Activated CD4-positive, alpha-beta T cell treated with anti-CD3 and anti-CD28 coated beads, Interleukin-2, Interleukin-4, amounts not matched to agents 100 ng/mL and 50 ng/mL, durations not matched to agents 16 hours and 8 hours (primary cell): ENCODE data around the gene RNASE7.
"Not testable (repeated sequence)": the region's sequence is repeated elsewhere in the genome, so short reads cannot be mapped to it uniquely, and the experiment has no call there.

ENCODE experiments used
- DNase-seq: peaks from one replicate; pipeline ENCODE4 v3.0.0-alpha.2; 2020; ENCODE audit warnings: low spot score

Gene RNASE7, protein sequence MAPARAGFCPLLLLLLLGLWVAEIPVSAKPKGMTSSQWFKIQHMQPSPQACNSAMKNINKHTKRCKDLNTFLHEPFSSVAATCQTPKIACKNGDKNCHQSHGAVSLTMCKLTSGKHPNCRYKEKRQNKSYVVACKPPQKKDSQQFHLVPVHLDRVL

DNA sequence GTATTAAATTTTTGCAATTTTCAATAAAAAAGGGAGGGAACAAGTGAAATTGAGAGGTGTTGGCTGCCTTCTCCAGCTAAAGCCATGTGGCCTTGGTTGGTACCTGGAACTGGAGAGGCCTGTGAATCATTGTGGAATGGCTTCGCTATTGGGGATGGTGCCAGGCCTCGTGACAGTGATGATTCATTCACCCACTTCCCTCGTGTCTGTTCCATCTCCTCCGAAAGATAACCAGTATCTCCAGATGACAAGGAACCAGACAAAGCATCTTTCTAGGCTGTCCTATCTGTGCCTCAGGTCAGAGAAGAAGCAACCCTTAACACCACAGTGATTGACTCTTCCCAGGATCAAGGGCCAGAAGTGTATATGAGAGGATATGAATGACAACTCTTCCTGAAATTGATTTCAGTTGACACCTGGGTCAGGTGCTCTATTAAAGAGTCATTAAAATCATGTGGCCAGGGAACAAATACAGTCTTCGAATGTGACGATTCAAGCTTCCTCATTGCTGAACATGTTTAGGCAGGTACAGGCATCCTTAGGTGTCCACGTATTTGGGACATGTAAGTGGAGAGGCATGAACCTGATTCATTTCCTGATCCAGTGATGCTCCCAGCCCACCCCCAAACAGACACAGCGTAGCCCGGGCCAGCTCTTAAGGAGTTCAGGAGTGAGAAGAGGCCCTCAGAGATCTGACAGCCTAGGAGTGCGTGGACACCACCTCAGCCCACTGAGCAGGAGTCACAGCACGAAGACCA is at the start of gene RNASE7:
Gene RNASE7, plus strand, starts transcription at position 687 of the 758 bp plus-strand sequence. CDS start 631 bp downstream, outside the sequence.
- DNase-seq = no peak

DNA sequence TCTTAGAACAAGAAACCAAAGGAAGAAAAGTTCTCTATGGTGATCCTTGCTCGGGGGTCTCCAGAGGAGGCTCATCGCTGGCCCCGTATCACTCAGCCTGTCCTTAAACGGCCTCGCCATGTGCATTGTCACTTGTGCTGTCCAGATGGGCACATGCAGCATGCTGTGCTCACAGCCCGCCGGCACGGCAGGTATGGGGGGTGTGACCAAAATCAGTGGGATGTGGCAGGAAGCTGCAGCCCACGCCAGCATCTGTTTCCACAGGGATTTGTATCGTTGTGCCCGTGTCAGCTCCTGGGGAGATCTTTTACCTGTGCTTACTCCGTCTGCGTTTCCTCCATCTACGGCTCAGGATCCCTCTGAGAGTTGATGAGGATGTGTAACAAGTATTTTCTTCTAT is 45.6 kb upstream of the RNASE7 start:
- no peak for DNase-seq

DNA sequence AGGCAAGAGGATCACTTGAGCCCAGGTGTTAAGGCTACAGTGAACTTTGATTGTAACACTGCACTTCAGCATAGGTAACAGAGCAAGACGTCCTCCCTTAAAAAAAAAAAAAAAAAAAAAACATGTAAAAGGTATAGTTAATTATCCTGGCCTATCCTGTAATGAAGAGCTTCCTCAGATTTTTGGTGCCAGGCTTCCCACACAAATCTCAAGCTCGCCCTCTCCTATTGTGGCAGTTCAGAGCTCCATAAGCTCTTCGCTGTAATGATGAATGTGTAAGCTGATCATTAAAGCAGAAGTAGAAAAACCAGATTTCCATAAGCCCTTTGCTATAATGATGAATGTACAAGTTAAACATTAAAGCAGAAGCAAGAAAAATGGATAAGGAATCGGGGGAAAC is 45.0 kb upstream of the RNASE7 start:
- no peak for DNase-seq

DNA sequence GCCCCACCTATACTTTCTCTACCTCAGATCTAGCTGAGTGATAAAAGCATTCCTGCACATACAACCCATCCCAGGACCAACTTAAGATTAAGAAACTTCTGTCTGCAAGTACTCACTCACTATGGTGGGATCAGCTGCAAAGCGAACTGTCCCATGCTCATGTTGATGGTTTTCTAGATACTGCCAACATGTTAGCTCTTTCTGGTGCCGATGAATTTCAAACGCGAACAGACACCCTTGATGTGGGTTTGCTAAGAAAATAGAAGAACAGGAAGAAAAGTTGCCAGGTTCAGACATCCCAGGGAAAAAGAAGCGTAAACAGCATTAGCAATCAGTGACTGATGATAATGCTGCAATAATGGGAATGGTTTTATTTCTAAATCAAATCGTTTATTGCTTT is 44.6 kb upstream of the RNASE7 start:
- DNase-seq = no peak

DNA sequence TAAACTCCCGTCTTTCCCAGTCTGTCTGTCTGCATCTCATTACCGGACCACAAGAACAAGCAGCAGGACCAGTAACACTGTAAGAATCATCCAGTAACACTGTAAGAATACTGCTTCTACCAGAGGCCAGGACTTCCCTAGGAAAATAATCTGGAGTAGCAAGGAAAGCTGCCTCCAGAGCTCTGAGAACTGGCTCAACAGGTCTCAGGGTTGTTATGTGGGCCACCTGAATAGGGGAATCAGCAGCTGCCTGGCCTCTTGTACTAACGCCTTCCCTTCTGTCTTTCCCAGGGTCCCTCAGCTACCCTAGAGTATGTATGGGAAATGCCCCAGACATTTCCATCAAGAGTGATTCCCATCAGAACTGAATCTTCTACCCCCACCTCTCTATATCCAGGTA is 44.0 kb upstream of the RNASE7 start:
- DNase-seq = no peak

DNA sequence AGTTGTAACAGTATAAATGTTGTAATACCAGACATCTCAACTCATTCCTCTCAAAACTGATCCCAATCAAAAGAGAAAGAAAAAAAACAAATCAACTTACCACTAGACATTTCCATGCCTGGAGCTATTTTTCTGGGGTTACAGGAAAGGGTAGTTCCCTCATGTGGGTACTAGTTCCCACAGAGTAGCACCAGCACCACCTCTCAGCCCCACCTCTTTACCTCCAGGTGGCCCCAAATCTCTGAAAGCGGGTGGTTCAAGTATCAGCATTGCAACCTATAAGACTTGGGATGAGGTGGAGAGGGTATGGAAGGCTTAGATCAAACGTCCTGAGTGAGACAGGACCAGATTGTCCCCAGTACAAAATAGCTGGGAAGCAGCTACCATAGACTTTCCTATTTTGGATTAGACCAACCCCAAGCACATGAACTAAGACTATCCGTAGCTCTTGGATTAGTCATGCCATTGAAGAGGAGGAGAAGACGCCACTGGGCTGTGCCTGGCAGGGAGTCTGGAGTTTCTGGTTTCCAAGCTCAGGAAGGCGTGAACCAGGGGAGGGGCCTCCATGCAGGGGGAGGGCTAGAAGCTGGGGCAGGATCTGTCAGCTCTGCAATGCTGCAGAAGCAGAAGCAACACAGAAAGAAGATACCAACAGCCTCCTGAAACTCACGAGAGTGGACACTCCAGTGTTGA is 43.3 kb upstream of the RNASE7 start, which contains the start of gene SLC39A2:
Gene SLC39A2, plus strand, starts transcription at position 620 of the 693 bp plus-strand sequence. CDS start 154 bp downstream, outside the sequence.
- no peak for DNase-seq

DNA sequence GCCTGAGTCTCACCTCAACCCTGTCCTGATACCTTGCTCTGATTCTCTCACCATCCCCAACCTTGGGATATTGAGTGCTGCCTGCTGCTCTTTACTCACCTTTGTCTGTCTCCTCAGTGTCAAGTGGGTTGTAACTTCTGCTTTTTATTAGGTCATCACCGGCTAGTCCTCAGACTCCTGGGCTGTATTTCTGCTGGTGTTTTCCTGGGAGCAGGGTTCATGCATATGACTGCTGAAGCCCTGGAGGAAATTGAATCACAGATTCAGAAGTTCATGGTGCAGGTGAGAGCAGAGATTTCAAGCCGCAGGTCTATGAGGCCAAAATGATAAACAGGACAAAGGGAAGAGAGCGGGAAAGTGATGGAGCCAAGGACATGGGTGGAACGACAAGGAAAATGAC is 42.6 kb upstream of the RNASE7 start:
- DNase-seq = no peak

DNA sequence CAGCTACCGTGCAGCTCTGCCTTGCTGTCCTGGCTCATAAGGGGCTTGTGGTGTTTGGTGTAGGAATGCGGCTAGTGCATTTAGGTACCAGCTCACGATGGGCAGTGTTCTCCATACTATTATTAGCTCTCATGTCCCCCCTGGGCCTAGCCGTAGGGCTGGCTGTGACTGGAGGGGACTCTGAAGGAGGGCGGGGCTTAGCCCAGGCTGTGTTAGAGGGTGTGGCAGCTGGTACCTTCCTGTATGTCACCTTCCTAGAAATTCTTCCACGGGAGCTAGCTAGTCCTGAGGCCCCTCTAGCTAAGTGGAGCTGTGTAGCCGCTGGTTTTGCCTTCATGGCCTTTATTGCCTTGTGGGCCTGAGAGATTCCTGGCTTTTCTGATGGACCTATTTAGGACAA is 40.9 kb upstream of the RNASE7 start:
- DNase-seq = no peak

DNA sequence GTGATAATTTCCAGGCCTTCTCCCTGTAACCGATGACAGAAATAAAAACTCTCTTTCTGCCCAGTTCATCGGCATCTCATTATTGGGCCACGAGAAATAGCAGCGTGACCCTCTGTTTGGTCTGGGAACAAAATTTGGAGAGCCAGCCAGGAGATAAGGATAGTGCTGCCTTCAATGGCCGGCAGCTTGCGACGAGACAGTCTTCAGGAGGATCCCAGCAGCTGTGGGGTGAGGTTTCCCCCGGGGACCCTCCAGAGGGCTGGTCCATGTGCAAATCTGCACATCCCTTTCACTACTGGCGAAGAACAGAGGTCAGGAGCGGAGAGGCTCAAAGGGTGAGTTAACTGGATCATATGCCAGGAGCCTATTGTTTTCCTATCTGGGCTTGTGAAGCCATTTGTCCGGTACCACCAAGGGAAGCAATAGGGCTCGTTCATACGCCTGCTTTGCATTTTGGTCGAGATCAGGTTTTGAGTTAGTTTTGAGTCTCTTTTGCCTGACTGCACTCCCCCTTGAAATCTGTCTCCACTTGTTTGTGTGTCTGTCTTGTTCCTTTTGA is 38.3 kb upstream of the RNASE7 start:
- no peak for DNase-seq

DNA sequence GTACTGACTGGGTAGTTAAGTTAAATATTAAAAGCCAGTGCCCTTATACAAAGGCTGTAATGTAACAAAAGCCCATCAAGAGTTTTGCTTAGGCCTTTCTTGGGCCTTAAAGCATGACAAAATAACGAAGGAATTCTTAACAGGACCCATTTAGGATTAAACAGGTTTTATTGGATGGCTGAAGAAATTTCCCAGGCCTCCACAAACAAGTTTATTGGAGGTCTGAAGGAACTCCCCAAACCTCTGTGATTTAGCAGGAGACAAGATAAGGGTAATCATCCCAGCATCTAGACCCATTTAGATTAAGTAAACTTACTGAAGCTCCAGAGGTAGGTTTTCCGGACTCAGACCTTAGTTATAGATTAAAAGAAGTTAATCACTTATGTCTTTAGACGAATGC is 32.4 kb upstream of the RNASE7 start:
- DNase-seq = not testable (repeated sequence)

DNA sequence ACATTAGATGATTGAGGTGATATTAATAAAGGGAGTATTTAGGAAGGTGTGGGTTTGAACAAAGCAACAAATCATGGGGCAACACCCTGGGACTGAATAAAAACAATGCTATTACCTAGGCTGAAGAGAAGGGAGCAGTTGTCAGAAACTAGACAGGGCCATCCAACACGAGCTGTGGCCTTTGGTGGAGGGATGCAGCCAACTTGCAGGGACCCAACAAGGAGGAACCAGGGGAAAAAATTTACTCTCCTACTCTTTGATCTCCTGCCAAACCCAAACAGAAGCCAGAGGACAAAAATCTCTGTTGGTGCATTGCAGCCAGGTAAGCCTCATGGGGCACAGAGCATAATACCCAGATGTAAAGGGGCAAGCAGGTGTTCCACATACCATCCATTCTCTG is 31.0 kb upstream of the RNASE7 start:
- DNase-seq = no peak

DNA sequence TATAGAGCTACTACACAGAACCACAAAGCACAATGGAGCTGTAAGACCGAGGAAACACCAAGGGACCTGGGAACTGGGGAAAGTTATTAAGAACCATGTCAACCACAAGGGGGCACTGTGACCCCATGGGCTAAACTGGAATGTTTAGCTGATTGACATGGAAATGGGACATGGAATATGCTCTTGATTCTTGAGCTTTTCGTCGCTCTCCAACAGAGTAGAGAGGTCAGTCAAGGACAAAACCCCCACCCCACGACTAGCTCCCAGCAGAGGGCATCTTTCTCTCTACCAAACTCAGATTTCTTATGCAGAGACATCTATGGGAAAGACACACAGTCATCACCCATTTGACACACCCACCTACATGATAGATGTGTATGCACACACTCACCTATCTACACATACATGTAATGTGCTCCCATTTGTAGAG is 27.4 kb upstream of the RNASE7 start:
- DNase-seq = peak; percentile 74

DNA sequence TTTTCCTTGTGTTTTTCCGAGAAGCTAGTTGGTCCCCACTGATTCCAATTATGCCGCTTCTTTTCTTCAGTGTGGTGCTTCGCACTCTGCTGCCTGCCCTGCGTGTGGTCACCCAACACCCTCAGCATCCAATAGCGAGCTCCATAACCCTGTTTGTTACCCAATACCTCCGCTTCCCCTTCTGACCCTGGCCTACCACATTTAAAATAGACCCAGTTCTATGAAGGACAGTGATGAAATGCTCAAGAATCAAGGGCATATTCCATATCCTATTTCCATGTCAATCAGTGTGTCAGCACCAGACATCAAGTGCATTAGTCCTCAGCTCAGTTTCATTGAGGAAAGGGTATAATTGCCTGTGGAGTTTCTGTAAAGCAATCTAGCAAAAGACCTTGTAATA is 26.9 kb upstream of the RNASE7 start:
- DNase-seq = no peak

DNA sequence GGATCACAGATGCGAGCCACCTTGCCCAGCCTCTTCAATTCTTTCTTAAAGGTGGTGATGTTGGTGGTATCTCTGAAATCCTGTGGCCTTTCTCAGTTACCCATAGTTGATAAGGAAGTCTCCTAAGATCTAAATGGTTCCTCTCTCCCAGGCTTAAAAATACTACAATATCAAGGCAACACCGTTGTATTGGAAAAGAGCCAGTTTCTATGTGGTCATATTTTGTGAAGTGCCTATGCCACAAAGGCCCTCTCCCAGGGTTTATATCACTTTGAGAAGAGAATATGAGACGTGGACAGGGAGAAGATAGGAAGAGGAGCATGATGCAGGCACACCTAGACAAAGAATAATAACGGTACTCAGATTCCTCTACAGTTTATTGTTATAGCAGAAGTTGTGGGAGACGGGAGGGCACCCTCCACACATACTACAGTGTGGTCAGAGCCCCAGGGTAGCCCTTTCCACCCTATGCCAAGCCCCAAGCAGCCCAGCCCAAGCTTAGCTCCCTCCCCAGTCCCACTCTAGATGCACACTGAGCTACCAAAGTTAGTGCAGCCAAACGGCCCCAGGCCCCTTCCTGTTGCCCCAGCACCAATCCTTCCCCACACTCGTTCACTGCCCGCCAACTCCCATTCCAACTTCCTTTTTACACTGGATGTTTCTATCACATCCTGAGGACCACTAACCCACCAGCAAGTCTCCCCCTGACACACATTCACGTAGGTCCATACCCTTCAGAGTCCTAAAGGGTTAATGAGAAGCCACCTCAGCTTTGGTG is 25.6 kb upstream of the RNASE7 start:
- no peak for DNase-seq

DNA sequence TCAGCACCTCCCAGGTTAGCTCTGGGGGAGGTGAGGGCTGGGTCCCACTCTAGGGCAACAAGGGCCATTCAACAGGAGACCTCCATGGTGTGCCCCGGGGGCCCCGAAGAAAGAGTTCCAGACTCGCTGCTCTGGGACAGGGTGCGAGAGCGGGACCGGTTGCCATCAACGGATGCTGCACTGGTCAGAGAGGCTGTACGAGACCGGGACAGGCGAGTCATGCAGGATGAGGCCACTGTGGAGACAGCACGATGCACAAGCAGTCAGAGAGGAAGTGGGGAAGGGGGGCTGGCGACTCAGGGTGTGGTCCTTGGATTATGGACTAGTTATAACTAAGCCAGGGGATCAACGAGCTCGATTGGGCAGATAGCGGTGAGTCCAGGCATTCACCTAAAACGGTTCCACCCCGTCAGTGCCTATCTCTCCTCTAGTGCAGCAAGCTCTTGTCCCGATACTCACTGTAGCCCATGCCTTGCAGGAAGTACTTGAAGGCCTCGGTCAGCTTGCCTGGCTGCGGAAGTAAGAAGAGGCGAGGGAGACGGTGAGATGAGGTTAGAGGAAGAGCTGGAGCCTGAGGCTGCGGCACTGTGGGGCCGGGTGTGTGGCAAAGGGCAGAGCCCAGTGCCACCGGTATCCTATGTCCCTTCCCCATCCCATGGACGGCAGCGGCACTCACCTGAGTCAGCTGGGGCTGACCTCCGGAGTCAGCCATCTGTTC is 24.5 kb upstream of the RNASE7 start:
- DNase-seq = no peak

DNA sequence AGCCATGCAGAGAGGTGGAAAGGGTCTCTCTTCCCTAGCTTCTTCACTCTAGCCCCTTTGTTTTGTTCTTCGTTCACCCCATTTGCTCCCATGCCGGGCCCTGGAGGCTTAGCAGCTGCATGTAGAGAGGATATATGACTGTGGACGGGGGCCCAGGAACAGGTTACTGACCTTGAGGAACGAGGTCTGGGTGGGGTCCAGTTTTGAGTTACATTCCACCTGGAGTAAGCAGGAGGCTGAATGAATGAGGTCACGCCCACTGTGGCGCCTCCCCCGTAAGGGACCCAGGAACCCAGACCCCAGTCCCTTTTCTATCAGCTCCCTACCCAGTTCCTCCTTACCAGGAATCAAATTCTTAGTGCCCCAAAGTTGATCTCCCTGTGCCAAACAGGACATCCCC is 23.9 kb upstream of the RNASE7 start:
- no peak for DNase-seq

DNA sequence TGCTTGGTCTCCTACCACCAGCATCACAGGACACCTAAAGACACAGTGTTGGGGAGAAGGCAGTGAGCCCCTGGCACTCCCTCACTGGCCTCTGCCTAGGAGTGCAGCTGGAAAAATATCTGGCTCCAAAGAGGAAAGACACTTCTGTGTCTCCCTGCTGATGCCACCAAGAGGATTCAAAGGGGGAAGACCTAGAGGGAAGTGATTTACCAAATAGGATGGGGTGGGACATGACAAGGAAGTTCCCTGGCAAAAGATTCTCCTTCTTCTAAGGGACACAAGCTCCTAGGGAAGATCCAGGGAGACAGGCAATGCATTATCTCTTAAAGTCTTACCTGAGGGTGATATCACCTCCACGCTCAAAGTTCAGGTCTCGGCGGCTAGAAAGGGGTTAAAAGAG is 23.4 kb upstream of the RNASE7 start:
- DNase-seq = no peak

DNA sequence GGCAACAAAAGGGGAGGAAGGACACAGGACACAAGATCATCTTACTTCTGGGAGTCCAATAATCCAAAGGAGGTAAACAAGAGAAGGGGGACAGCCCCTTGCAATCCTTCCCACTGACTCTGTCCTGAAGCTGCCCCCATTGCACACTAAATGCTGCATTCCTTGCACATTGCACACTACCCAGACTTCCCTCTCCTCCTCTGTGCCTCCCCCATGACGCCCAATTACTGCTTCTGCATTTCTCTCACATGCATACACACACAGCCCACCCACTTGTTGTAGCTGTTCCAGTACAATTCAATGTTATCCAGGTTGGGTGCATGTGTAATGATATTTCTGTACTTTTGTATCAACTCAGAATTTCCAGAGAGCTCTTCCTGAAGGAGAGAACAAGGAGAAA is 22.8 kb upstream of the RNASE7 start:
- no peak for DNase-seq

DNA sequence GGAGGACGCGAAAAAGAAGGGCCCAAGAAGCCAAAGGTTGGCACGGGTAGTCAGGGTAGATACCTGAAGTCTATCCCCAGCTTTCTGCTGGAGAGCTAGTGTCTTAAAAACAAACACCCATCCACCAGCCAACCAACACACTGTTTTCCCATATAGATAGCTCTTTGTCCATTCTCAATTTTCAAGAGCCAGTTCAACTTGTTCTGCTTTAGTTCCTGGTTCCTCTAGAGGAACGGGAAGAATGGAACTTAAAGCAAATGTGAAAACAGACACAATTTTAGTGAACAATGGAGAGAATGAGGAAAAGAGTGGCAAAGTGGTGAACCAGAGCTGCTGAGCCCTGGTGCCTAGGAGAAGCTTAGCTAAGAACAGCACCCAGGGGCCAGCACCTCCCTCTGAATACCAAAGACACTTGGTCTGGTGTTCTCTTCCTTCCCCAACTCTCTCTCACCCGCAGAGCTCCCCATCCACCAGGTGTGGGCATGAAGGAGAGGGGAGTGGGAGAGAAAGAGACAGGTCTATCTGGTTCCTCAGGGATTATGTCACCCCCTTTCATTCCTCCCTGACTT is 21.1 kb upstream of the RNASE7 start:
- no peak for DNase-seq

DNA sequence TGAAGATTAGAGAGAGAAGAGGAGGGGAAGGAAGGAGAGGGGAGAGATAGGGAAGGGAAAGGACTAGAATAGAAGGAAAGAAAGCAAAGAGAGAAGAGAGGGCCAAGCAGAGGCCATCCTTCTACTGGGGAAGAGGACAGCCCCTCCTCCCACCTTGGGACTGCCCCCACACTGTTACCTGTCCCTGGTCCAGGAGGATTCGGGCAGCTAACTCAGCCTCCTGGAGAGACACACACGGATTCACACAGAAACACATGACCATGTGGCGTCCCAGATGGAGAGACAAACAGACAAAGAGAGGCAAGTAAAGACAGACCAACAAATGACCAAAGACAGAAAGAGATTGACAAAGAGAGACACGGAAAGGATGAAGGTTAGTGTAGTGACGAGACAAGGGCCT is 19.5 kb upstream of the RNASE7 start:
- no peak for DNase-seq

DNA sequence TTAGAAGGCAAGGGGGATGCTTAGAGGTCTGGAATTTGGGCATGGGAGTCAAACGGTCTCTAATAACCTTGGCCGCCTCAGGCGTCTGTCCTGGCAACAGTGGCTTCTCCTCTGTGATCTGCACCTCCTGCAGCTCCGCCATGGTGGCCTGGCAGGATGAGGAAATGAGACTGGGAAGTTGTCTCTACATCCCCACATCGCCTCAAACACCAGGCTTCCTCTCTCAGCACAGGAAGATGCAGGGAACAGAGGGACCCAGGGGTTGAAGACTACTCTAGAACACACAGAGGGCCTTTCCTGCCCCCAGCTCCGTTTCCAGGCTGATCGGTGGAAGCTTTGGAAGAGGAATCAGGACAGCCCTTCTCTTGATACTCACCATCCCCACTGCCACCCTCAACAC is 19.0 kb upstream of the RNASE7 start:
- no peak for DNase-seq
